ENCODE measurements around the gene XYLT1. TPM values are rescaled to one million over a fixed set of nuclear protein-coding genes. Genes with fewer than 3 reads are reported as not detected.
"Not testable (repeated sequence)": the region's sequence is repeated elsewhere in the genome, so short reads cannot be mapped to it uniquely, and the experiment has no call there.

XYLT1 gene
- total and polyA plus RNA-seq, 12 donors: 0.29 to 4.0 (median 1.6) TPM

- Histone ChIP-seq H3K4me3 (no peak overlapping the region), H3K27ac (no peak overlapping the region), H3K4me1 (no peaks in the 10 kb centered on the region), H3K36me3 (no peaks in the 10 kb centered on the region), H3K9me3 (peaks cover 0 to 20% (median 0%) of the 10 kb centered on the region in 11 donors), H3K27me3 (peaks cover 0 to 6% (median 0%) of the 10 kb centered on the region in 7 donors)
- TF ChIP-seq CTCF (IDR thresholded peaks at IDR 0.05): no peak
- intact Hi-C loops (cut with DNase I): loop anchor here in 1 of 10 donors (10.0 kb wide), 1 partner anchor 56 kb away; no protein-coding TSS in a partner anchor
- 87 to 89% methylated on average over 3 of the region's 3 CpGs for WGBS, 2 donors
- no peak for DNase-seq
- ATAC-seq: no peak
Observed at GRCh38 chr16:17510567-17510966, 39.8 kb upstream of the XYLT1 start.

- no peak overlapping the region for H3K27ac ChIP-seq
- 74 to 79% methylated on average over 3 of the region's 3 CpGs for WGBS, 2 donors
- intact Hi-C loops (cut with DNase I): no loop called here
- peaks cover 0 to under 1% (median 0%) of the 10 kb centered on the region in 7 donors for H3K27me3 ChIP-seq
- no peak overlapping the region for H3K4me3 ChIP-seq
- DNase-seq (no peak), ATAC-seq (no peak)
- H3K4me1 ChIP-seq: no peaks in the 10 kb centered on the region
- TF ChIP-seq CTCF (IDR thresholded peaks at IDR 0.05): no peak
- no peaks in the 10 kb centered on the region for H3K36me3 ChIP-seq
- H3K9me3 ChIP-seq: peaks cover 0 to 20% (median 0%) of the 10 kb centered on the region in 11 donors
Observed at GRCh38 chr16:17509194-17509593, 38.4 kb upstream of the XYLT1 start.

GRCh38 chr16:17508303-17508702 is 37.5 kb upstream of the XYLT1 start:
- WGBS, 2 donors: 83 to 86% methylated on average over 9 of the region's 9 CpGs
- Histone ChIP-seq H3K4me3 (no peak overlapping the region), H3K9me3 (peaks cover 0 to 20% (median 0%) of the 10 kb centered on the region in 11 donors), H3K27me3 (peaks cover 0 to 5% (median 0%) of the 10 kb centered on the region in 7 donors), H3K27ac (no peak overlapping the region), H3K4me1 (no peaks in the 10 kb centered on the region), H3K36me3 (no peaks in the 10 kb centered on the region)
- TF ChIP-seq CTCF (IDR thresholded peaks at IDR 0.05): no peak
- intact Hi-C loops (cut with DNase I): no loop called here
- no peak for DNase-seq
- no peak for ATAC-seq

- H3K4me3 ChIP-seq; H3K4me1 ChIP-seq; DNase-seq; ATAC-seq; H3K36me3 ChIP-seq; H3K27me3 ChIP-seq; intact Hi-C loops (cut with DNase I); H3K27ac ChIP-seq: not testable (repeated sequence)
- peaks cover 0 to 20% (median 0%) of the 10 kb centered on the region in 11 donors for H3K9me3 ChIP-seq
- 77 to 81% methylated on average over 8 of the region's 8 CpGs for WGBS, 2 donors
Observed at GRCh38 chr16:17507516-17507915, 36.8 kb upstream of the XYLT1 start.

- H3K36me3 ChIP-seq; DNase-seq; H3K27ac ChIP-seq; H3K4me1 ChIP-seq; ATAC-seq; intact Hi-C loops (cut with DNase I); H3K4me3 ChIP-seq: not testable (repeated sequence)
- peaks cover 0 to 20% (median 0%) of the 10 kb centered on the region in 11 donors for H3K9me3 ChIP-seq
- H3K27me3 ChIP-seq: peaks cover 0 to 12% (median 0%) of the 10 kb centered on the region in 7 donors
- 95 to 97% methylated on average over 15 to 22 of the region's 26 CpGs for WGBS, 2 donors
Observed at GRCh38 chr16:17505828-17506227, 35.1 kb upstream of the XYLT1 start.

Measured in heart right ventricle (tissue), 16 donors.